HL-60/S4 (cell line): Measurements from ENCODE around the gene PHF20.
"Not testable (repeated sequence)": the region's sequence is repeated elsewhere in the genome, so short reads cannot be mapped to it uniquely, and the experiment has no call there.

Source experiments
- in situ Hi-C: fragments of 300-500 bp; cut with MboI; formaldehyde crosslinking; loops from 2 replicates; pipeline ENCODE4 v1.14.3; 2022; ENCODE audit warnings: low sequenced_read_pairs

The PHF20 gene

GRCh38 chr20:35771689-35772562 lies at the start of gene PHF20:
PHF20 (plus strand) TSS chr20:35772015; CDS start chr20:35801523, 29,508 bp downstream.
- in situ Hi-C loops: no loop called here

- in situ Hi-C loops: not testable (repeated sequence)
Observed at GRCh38 chr20:35723275-35723639, 48.6 kb upstream of the PHF20 start.

- in situ Hi-C loops: not testable (repeated sequence)
Observed at GRCh38 chr20:35723652-35724320, 48.0 kb upstream of the PHF20 start.

GRCh38 chr20:35724321-35725230 lies 47.2 kb upstream of the PHF20 start:
- in situ Hi-C loops: no loop called here

- in situ Hi-C loops: no loop called here
Observed at GRCh38 chr20:35726842-35727711, 44.7 kb upstream of the PHF20 start.

- in situ Hi-C loops: no loop called here
Observed at GRCh38 chr20:35729283-35729807, 42.5 kb upstream of the PHF20 start.

- in situ Hi-C loops: no loop called here
Observed at GRCh38 chr20:35729836-35730582, 41.8 kb upstream of the PHF20 start.

GRCh38 chr20:35730583-35731468 lies 41.0 kb upstream of the PHF20 start:
- in situ Hi-C loops: no loop called here

- in situ Hi-C loops: no loop called here
Observed at GRCh38 chr20:35731469-35731788, 40.4 kb upstream of the PHF20 start.

- in situ Hi-C loops: no loop called here
Observed at GRCh38 chr20:35731862-35732643, 39.8 kb upstream of the PHF20 start.

- in situ Hi-C loops: no loop called here
Observed at GRCh38 chr20:35732644-35732982, 39.2 kb upstream of the PHF20 start.

- in situ Hi-C loops: no loop called here
Observed at GRCh38 chr20:35734374-35734773, 37.4 kb upstream of the PHF20 start.

- in situ Hi-C loops: no loop called here
Observed at GRCh38 chr20:35734777-35735649, 36.8 kb upstream of the PHF20 start.

GRCh38 chr20:35735826-35736470 lies 35.9 kb upstream of the PHF20 start:
- in situ Hi-C loops: no loop called here

- in situ Hi-C loops: no loop called here
Observed at GRCh38 chr20:35737865-35738333, 33.9 kb upstream of the PHF20 start.
